ENCODE results near the gene ADAMTSL1.

The ADAMTSL1 gene

GRCh38 chr9:18776836-18777820 is 303.2 kb downstream of the ADAMTSL1 start:
- DNase-seq (ENCODE audit: low spot score), result no peak

GRCh38 chr9:18778147-18778546 is 304.2 kb downstream of the ADAMTSL1 start:
- DNase-seq (ENCODE audit: low spot score), result no peak

GRCh38 chr9:18778846-18779245 is 304.9 kb downstream of the ADAMTSL1 start:
- DNase-seq (ENCODE audit: low spot score), result no peak

GRCh38 chr9:18783909-18784308 is 310.0 kb downstream of the ADAMTSL1 start:
- DNase-seq (ENCODE audit: low spot score), result no peak

DNA sequence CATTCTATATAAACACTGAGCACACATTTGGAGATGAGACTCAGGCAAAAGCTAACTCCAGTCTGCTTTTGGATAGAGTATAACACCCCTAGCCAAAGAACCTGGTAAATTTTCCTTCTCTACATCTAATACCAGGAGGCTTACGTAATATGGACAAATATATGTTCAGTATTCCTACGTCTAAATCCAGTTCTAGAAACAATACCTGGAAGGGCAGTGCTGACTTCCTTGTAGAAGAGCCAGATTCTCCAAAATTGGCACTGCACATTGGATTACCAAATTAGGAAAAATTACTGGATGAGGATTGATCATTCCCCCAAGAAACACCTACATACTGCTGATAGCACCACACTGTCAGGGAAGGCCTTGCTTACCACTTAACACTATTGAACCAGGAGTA is 311.7 kb downstream of the ADAMTSL1 start:
- no peak for DNase-seq (ENCODE audit: low spot score)

GRCh38 chr9:18786196-18786595 is 312.2 kb downstream of the ADAMTSL1 start:
- no peak for DNase-seq (ENCODE audit: low spot score)

DNA sequence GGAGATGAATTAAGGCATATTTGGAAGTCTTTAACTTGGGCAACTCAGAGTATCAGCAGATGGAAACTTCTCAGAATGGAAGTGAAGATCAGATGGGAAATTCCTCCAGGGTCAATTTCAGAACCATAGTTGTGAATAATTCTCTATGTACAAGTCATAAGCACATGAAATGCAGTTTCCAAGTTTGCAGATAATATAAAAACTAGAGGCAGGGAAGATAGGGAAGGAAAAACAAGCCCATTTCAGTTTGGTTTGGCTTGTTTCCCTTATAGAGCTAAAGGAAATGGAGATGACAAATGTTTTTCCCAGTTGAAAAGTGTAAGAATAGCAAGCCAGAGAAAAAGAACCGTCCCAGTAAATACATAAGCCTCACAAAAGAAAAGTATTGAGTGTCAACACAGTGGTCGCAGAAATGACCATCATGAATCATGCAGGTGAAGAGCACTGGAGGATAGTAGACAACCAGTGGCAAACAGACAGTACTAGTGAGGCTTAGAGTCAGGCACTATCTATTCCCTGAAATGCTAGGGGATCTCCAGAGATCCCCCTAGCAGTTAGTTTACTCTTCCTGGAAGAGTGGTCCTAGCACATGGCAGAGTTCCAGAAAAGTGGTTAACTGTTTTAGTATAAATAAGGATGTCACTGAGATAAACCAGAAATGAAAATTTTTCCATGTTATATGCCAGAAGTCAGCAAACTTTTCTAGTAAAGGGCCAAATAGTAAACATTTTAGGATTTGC is 313.1 kb downstream of the ADAMTSL1 start:
- DNase-seq (ENCODE audit: low spot score), result no peak

DNA sequence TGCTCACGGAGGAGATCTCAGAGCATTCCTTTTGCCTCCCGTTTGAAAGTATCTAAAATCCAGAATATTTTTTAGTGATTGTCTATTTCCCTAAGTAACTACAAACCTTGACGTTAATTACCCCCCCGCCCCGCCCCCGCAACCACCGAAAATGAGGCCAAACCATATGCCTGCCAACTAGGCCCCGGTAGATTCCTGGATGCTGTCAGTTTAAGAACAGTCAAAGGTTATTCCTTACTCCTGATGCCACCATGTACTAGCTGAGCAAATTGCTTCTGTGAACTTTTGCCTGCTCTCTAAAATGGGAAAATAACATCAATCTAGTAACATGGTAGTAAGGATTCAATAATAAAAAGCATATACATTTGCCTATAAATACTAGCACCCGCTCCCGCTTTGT is 314.3 kb downstream of the ADAMTSL1 start:
- DNase-seq (ENCODE audit: low spot score), result no peak

DNA sequence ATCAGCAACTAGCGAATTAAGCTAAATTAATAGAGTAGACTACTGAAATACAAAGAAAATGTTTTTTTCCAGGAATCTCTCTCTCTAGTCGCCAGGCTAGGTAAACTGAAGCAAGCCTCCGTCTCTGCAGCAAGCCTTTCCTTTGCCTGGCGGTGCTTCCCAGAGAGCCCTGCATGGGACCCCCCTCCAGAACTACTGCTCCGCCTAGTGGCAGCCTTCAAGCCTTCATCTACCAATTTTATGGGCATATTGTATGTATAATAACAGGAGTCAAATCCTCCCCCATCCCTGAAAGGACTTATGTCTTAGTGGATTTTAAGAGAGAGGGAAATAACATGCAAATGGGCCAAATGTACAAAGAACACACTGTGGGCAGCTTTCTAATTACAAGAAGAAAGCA is 317.1 kb downstream of the ADAMTSL1 start:
- DNase-seq (ENCODE audit: low spot score), result no peak

- DNase-seq (ENCODE audit: low spot score), result no peak
Observed at GRCh38 chr9:18793122-18793521, 319.2 kb downstream of the ADAMTSL1 start.

GRCh38 chr9:18795947-18796671 is 322.2 kb downstream of the ADAMTSL1 start:
- no peak for DNase-seq (ENCODE audit: low spot score)

DNA sequence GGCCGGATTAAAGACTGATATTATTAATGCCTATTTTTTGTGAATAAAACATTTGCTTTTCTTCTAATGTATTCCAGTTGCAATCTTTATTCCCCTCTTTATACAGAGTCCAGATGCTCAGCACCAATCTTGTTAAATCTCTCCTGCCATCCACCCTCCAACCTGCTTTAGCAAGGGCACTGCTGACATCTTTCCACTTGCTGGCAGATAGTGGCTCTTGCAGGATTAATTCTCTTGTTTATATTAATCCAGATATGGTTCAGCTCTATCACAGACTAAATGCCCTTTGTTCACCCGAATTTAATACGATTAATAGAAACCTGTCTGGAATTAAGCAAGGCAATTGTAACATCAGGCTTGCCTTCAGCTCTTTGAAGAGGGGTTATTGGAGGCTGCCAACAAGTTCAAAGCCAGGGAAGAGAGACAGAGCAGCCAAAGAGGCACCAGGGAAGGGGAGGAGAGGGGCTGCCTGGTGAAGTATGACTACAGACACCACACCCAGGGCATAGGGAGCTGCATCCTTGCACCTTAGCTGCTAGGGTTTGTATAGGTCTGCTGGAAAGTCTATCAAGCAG is 322.8 kb downstream of the ADAMTSL1 start:
- no peak for DNase-seq (ENCODE audit: low spot score)

- DNase-seq (ENCODE audit: low spot score), result no peak
Observed at GRCh38 chr9:18798106-18798505, 324.2 kb downstream of the ADAMTSL1 start.

DNA sequence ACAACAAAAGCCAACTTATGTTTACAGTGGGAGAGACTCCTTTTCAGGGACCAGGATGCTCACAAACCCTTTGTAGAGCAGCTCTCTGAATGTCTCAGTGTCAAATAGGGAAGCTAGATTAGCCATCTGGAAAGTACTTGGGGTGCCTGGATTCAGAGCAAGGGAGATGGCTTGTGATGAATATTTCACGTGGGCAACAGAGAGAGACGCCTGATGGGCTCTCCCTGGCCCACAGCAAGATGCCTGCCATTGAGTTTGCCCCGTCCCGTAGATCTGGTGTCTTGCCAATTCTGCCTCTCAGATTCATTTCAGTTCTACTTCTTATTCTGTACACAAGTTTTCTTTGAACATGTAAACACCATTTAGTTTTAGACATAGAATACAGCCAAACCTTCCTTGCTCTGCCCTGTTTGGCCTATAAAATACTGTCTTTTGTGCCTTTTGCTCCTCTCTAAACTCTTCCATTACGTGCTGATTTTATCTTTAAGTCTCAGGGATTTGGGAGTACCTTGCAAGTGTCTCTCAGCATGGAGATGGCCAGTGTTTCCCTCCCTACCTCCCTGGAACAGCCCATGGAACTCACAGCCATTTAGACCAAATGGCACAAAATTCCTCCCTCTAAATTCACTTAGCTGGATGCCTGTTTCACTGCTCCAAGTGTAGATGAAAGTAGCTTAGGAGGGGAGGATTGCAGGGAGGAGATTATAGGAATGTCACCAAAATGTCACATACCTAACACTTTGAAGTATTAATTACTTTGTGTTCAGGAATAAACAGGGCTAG is 324.7 kb downstream of the ADAMTSL1 start:
- no peak for DNase-seq (ENCODE audit: low spot score)

DNA sequence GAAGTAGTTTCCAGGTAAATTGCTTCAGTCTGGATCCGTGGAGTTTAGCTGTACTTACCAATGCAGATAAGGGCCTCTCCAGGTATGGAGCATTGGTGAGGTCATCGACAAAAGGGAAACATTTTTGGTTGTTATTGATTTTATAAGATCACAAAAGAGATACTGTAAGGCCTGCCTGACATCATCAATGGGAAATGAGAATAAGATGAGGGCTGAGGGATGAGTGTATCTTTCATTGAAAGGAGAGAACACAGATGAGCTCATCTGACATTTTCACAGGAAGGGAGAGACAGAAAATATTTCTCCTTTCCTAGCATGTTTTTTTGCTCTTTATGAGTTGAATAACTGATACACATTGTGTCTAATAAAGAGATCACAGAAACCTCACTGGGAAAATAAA is 325.5 kb downstream of the ADAMTSL1 start:
- DNase-seq (ENCODE audit: low spot score), result no peak

GRCh38 chr9:18800579-18800978 is 326.6 kb downstream of the ADAMTSL1 start:
- DNase-seq (ENCODE audit: low spot score), result no peak

DNA sequence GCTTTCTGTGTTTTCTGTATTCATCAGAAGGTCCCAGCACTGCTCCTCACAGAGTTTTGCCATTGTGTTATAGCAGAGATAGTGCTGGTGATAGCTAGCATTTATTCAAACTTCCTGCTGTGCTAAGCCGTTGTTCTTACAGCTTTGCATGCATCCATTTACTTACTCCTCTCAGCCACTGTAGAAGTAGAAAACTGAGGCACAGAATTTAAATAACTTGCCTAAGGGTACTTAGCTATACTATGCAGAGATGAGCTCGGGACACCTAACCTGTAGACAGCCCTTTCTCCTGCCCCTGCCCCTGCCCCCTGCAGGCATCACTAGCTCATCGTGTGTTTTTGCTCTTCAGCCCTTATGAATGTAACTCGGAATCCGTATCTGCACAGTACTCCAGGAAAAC is 331.4 kb downstream of the ADAMTSL1 start:
- no peak for DNase-seq (ENCODE audit: low spot score)

DNA sequence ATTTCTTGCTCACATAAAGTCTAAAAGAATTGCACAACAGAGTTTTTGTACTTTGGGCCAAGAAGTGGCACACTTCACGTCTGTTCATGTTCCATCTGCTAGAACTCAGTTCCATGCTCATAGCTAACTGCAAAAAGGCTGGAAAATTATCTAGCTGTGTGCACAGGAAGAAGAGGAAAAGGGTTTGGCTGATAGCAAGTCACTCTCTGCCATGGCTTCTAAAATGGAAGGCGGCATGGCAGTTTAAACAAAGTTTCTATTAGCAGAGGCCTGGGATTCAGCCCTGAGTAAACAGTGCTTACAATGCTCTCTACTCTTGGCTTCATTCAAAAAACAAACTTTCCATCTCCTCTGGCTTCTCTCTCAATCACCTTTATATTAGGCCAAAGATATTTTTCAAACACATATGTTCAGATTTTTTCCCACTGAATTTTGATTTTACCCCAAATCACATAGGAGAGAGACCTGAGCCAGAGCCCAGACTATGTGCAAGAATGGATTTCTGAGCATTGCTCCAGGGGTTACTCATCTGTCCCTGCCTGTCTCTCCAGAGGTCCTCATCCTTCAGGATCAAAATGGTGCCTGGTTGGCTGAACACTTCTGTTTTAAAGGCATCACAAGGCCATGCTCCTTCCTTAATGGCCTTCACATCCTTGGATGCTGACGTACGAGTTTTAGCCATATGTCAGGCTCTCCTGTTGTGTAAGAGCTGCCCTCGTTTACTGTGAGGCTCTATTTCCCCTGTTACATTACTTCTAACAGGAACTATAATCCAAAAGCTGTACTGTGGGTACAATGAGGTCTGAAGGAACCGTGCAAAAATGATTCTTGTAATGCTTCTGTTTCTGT is 332.5 kb downstream of the ADAMTSL1 start:
- no peak for DNase-seq (ENCODE audit: low spot score)

DNA sequence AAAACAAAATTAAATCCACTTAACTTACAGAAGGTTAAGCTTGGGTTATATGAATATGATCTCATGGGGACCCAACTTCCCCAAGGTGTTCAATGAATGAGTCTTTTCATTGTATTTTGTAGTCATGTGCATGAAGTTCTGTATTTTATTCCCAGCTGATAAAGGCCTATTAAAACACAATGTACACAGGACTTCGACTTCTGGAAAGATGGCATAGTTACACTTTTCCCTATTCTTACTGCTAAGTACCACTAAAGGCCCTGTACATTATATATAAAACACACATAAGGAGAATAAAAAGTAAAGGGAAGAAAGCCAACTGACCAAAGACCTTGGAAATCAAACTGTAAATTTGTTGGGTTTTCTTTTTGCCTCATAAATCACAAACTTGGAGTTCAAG is 336.6 kb downstream of the ADAMTSL1 start:
- DNase-seq (ENCODE audit: low spot score), result no peak

DNA sequence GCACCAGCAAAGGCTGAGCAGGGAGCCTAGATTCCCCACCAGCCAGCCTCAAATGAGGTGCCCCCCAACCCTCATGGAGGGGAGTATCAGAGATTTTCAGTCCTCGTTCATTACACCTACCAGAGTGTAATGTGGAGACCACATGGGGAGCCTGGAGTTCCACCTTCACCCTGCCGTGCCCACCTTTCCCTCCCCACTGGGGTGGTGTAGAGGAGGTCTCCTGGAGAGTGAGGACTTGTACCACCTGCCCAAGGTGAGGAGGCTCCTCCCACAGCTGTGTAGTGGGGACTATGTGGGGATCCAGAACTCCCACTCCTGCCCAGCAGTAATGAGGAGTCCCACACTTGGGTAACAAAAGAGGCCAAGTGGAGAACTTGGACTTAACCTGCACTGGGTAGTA is 337.2 kb downstream of the ADAMTSL1 start:
- no peak for DNase-seq (ENCODE audit: low spot score)
